Retinal pigment epithelial cell (primary cell): Measurements from ENCODE around the gene PHF2.

Experiments used
- DNase-seq: peaks from one replicate; pipeline ENCODE4 v3.0.0-alpha.2; 2010; ENCODE audit warnings: low read depth
- H3K4me3 ChIP-seq: 2 replicates; pipeline ENCODE4 v1.5.1; 2011; ENCODE audit warnings: mild to moderate bottlenecking, low read length, control low read depth, moderate library complexity
- TF ChIP-seq, protein P1 (sequence below): conservative IDR thresholded peaks from 2 replicates; pipeline ENCODE4 v1.5.1; 2011; ENCODE audit warnings: low read depth, low read length, control low read depth, inconsistent platforms

The PHF2 gene

DNA sequence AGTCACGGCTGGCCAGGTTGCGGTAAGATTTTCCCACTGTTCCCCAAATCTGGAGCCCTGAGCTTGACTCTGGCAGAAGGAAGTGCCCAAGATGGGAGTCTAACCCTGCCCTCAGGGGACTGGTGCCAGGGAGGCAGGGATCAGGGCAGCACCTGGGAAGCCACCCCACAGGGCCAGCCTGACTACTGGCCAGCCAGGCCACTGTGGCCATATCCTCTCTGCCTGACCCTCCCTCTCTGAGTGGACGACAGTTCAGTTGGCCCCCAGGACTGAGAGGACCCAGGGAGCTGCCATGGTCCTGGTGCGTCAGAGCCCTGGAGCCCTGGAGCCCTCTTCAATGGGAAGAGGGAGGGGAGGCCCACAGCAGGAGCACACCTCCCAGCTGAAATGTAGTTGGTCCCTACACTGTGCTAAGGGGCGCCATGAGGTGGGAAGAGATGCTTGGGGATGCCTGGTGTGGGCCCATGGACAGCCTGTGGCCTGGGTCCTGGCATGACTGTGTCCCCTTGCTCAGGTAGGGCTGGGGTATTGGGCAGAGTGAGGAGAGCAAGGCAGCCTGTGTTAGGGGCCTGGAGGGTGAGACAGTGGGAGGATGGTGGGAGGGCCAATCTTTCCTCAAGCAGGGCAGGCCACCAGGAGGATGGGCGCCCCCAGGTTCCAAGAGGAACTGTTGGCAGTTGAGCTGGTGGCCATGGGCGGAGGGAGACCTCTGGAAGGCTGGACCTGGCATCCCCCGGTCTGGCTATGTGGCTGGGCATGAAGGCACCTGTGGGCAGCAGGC lies 81.1 kb downstream of the PHF2 start:
- DNase-seq = no peak
- H3K4me3 ChIP-seq = no peak overlapping the region
- TF ChIP-seq, protein P1, sequence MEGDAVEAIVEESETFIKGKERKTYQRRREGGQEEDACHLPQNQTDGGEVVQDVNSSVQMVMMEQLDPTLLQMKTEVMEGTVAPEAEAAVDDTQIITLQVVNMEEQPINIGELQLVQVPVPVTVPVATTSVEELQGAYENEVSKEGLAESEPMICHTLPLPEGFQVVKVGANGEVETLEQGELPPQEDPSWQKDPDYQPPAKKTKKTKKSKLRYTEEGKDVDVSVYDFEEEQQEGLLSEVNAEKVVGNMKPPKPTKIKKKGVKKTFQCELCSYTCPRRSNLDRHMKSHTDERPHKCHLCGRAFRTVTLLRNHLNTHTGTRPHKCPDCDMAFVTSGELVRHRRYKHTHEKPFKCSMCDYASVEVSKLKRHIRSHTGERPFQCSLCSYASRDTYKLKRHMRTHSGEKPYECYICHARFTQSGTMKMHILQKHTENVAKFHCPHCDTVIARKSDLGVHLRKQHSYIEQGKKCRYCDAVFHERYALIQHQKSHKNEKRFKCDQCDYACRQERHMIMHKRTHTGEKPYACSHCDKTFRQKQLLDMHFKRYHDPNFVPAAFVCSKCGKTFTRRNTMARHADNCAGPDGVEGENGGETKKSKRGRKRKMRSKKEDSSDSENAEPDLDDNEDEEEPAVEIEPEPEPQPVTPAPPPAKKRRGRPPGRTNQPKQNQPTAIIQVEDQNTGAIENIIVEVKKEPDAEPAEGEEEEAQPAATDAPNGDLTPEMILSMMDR = no peak

DNA sequence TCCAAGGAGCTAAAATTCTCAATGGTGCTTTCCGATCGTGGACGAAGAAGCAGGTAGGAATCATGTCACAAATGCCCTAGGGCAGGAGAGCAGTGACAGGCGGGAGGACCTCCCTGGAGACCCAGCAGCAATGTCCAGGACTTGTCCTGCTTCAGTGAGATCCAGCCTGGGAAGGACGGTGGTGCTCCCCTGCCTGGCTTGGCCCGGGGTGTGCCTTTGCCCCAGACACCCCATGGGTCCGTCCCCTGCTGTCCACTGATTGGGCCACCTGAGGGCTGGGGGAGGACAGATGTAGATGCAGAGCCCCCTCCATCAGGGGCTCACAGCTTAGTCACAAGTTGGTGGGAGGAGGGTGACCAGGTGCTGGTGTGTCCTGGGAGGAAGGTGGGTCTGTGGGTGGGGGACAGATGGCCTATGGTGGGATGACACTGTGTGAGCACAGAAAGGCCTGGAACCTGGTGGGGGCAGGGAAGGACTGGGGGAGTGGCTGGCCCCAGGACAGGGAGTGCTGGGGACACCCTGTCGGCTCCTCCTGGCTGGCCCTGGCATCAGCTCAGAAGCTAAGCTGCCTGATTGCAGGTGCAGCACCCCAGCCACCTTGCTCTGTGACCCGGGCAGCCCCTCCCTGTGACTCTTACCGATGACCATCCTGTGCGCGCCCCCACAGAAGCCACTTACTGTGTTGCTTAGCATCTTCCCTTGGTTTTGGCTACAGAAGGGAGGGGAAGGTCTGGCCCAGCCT lies 82.0 kb downstream of the PHF2 start:
- TF ChIP-seq, protein P1 = no peak
- DNase-seq = no peak
- no peak overlapping the region for H3K4me3 ChIP-seq

DNA sequence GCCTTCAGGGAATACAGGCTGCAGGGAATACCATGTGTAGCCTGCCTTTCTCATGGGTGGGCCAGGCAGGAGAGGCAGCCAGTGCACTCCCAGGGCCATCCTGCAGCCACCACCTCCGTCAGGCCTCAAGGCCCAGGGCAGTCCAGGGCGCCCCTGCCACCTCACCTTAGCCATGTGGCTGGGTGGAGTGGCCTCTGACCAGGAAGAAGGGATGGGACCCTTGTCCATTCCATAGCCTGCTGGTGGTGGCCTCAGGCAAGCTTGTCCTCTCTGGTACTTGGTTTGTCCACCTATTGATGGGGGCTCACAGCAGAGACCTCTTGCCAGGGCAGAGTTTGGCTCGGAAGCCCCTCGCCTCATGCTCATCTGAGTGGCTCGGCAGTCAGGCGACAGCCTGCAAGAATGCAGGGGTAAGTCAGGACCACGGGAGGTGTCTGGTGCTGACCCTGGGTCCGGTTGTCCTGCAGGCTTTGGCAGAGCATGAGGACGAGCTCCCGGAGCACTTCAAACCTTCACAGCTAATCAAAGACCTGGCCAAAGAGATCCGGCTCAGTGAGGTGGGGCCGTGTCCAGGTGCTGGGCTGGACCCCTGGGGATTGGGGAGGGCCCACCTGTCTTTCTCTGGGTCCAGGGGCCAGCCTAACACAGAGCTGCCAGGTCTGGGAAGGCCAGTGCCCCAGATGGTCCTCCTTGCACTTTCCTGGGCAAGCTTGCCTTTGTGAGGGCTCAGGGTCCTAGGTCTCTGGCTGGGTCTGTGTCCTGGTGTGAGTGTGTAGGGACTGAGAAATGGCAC lies 82.9 kb downstream of the PHF2 start:
- TF ChIP-seq, protein P1 = no peak
- DNase-seq = no peak
- no peak overlapping the region for H3K4me3 ChIP-seq

DNA sequence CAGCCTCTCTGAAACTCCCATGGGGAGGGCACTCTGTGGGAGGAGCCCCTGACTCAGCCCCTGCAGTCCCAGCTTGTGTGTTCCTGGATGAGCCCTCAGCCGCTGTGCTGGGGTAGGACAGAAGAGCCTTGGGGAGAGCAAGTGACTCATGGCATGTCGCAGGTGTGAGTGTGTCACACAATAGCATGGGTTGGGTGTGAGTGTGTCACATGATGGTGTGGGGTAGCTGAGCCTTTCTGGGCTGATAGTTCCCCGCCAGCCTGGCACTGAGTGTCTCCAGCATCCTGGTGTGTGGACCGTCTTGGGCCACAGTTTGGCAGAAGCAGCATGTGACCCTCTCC lies 83.4 kb downstream of the PHF2 start:
- TF ChIP-seq, protein P1 = no peak
- no peak for DNase-seq
- H3K4me3 ChIP-seq = no peak overlapping the region

DNA sequence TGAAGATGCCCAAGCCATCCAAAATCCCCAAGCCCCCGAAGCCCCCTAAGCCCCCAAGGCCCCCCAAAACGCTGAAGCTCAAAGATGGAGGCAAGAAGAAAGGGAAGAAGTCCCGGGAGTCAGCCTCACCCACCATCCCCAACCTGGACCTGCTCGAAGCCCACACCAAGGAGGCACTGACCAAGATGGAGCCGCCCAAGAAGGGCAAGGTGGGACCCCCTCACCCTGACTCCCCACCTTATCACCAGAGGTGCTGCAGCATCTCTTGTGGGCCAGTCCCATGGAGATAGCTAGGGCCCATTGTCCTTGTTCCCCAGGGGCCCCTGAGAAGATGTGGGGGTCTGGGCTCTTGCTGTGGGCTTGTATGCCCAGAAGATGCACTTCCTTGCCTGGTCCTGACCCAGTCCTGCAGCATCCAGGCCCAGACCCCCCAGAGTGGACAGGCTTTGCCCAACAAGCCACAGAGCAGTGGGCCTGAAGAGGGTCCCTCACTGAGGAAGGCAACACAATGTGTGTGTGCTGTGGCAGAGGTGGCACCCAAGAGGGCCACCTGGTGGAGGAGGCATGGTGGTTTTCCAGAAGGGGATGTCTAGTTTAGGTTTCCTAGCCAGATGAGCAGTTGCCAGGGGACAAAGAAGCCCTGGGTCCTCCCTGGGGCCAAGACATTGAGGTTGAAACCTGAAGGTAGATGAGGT lies 84.1 kb downstream of the PHF2 start:
- H3K4me3 ChIP-seq = no peak overlapping the region
- TF ChIP-seq, protein P1 = no peak
- no peak for DNase-seq

DNA sequence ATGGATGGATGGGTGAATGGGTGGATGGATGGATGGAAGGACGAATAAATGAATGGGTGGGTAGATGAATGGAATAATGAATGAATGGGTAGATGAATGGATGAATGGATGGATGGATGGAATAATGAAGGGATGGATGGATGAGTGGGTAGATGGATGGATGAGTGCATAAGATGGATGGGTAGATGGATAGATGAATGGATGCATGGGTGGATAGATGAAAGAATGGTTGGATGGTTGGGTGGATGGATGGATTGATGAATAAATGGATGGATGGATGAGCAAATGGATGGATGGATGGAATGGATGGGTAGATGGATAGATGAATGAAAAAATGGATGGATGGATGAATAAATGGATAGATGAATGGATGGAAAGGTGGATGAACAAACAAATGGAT lies 85.2 kb downstream of the PHF2 start:
- TF ChIP-seq, protein P1 = no peak
- H3K4me3 ChIP-seq = no peak overlapping the region
- no peak for DNase-seq
